LNCAP (cell line): ENCODE measurements around the gene GGN.

ENCODE experiments used
- CTCF ChIP-seq: fragments of 450-650 bp; IDR thresholded peaks from 2 replicates; pipeline ENCODE4 v1.5.1; 2017; ENCODE audit warnings: mild to moderate bottlenecking

Gene GGN

DNA sequence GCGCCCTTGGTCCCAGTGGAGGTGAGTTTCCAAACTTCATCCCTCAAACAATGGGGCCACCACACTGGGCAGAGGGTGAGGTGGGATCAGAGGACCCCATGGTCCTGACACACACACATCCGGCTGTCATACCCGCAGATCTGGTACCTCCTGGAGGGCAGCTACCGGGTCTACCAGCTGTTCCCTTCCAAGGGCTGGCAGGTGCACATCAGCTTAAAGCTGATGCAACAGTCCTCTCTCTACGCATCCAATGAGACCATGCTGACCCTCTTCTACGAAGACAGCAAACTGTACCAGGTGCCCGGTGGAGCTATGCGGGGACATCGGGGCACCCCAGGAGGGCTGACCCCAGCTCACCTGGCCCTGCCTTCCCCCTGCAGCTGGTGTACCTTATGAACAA is 27.5 kb downstream of the GGN start:
- no peak for TF ChIP-seq CTCF

GRCh38 chr19:38359242-38360021 is 28.4 kb downstream of the GGN start:
- no peak for TF ChIP-seq CTCF

- no peak for TF ChIP-seq CTCF
These were observed 29.8 kb downstream of the GGN start for GRCh38 chr19:38358071-38358470.

DNA sequence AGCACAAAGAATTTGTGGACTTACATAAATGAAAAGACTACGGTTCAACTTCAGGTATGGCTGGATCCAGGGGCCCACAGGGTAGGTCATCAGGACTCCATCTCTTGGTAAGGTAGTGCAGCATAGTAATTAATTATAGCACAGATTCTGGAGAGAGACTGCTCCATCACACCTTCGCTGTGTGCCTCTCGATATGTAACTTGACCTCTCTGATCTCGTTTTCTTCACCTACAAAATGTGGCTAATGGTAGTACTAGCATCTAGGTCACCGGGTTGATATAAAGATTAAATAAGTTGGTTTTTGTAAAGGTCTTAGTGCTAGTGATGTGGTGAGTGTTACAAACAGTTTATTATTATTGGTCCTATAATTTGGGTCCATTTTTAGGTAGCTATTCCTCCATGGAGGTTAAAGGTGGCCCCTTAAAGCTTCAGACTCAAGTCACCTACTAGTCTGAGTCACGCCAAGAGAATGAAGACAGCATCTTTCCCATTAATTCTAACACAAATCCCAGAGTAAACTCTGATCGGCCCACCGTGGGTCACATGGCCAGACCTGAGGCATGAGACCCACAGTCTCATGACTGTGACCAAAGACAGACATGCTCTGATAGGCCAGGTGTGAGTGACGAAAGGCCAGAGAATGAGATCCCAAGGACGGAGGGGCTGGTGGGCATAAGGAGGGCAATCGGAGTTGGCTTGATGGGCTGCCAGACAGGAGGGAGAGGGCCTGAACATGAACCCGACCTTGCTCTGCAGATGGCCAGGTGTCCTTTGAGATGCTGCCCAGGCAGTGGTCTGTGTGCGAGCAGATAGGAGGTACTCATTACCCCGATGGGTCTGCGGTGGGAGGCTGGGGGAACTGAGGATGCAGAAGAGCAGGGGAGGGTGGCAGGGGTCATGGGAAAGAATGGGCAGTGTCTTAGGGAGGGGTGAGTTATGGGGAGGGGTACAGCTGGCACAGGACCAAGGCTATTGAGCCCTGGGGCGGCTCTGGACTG is 31.8 kb downstream of the GGN start:
- no peak for TF ChIP-seq CTCF

GRCh38 chr19:38352611-38353010 is 35.2 kb downstream of the GGN start:
- no peak for TF ChIP-seq CTCF

GRCh38 chr19:38351865-38352395 is 35.9 kb downstream of the GGN start:
- no peak for TF ChIP-seq CTCF

- no peak for TF ChIP-seq CTCF
These were observed 37.0 kb downstream of the GGN start for GRCh38 chr19:38350883-38351282.
